ENCODE data around the gene RPS6KB1. TPM values are rescaled to one million over a fixed set of nuclear protein-coding genes. Genes with fewer than 3 reads are reported as not detected.
"Not testable (repeated sequence)": the region's sequence is repeated elsewhere in the genome, so short reads cannot be mapped to it uniquely, and the experiment has no call there.

The RPS6KB1 gene
- total and polyA plus RNA-seq, 4 donors: 8.7 to 59.2 (median 17.5) TPM

- Histone ChIP-seq H3K27ac (ENCODE audit: low read depth in 1 of 2, low read length in 1 of 2) (peak overlapping the region; percentile 89 to 95), H3K9ac (ENCODE audit: insufficient read depth in 1 of 2, low read length in 2 of 2) (peak overlapping the region; percentile 70 to 90), H3K4me1 (ENCODE audit: control insufficient read depth in 5 of 5, insufficient read depth in 5 of 5, low read length in 5 of 5) (peaks cover 0 to 14% (median 8%) of the 10 kb centered on the region in 5 donors), H3K27me3 (ENCODE audit: control insufficient read depth in 3 of 3, insufficient read depth in 3 of 3, low read length in 2 of 3) (no peaks in the 10 kb centered on the region), H3K9me3 (ENCODE audit: control insufficient read depth in 4 of 4, insufficient read depth in 3 of 4, low read length in 3 of 4) (no peaks in the 10 kb centered on the region), H3K36me3 (ENCODE audit: control insufficient read depth in 4 of 4, insufficient read depth in 4 of 4, low read length in 4 of 4) (peaks cover 0 to 11% (median 1%) of the 10 kb centered on the region in 4 donors), H3K4me3 (peak overlapping the region; percentile 62)
- TF ChIP-seq CTCF (IDR thresholded peaks at IDR 0.05; ENCODE audit: control extremely low read depth, extremely low read depth): no peak
- DNase-seq: peak; percentile 58 to 79 (median 67)
- peak; percentile 10 for ATAC-seq (ENCODE audit: insufficient read depth, low FRiP score)
- 3 to 4% methylated on average over 21 of the region's 21 CpGs for WGBS, 2 donors
These were observed 71.0 kb downstream of the RPS6KB1 start for GRCh38 chr17:59963738-59964481.

- H3K27me3 ChIP-seq (ENCODE audit: control insufficient read depth in 3 of 3, insufficient read depth in 3 of 3, low read length in 2 of 3): no peaks in the 10 kb centered on the region
- H3K4me1 ChIP-seq (ENCODE audit: control insufficient read depth in 5 of 5, insufficient read depth in 5 of 5, low read length in 5 of 5): peaks cover 0 to 14% (median 8%) of the 10 kb centered on the region in 5 donors
- H3K27ac ChIP-seq (ENCODE audit: low read depth in 1 of 2, low read length in 1 of 2): peak within 1 kb of the TSS; percentile 89 to 95
- no peaks in the 10 kb centered on the region for H3K9me3 ChIP-seq (ENCODE audit: control insufficient read depth in 4 of 4, insufficient read depth in 3 of 4, low read length in 3 of 4)
- no peak for TF ChIP-seq CTCF (IDR thresholded peaks at IDR 0.05; ENCODE audit: control extremely low read depth, extremely low read depth)
- peak; percentile 99 for ATAC-seq (ENCODE audit: insufficient read depth, low FRiP score)
- H3K36me3 ChIP-seq (ENCODE audit: control insufficient read depth in 4 of 4, insufficient read depth in 4 of 4, low read length in 4 of 4): peaks cover 0 to 6% (median 0%) of the 10 kb centered on the region in 4 donors
- DNase-seq: peak; percentile 91 to 94 (median 93)
- H3K4me3 ChIP-seq: peak within 1 kb of the TSS; percentile 62
- 2 to 3% methylated on average over 67 of the region's 67 CpGs for WGBS, 2 donors
- H3K9ac ChIP-seq (ENCODE audit: insufficient read depth in 1 of 2, low read length in 2 of 2): peak within 1 kb of the TSS; percentile 70 to 93
These were observed 71.8 kb downstream of the RPS6KB1 start, which contains the start of gene RNFT1 for GRCh38 chr17:59964482-59965328. Gene RNFT1, minus strand, starts transcription at chr17:59964740. Its CDS starts 77 bp downstream, at chr17:59964663.

- not testable (repeated sequence) for H3K9me3 ChIP-seq (ENCODE audit: control insufficient read depth in 4 of 4, insufficient read depth in 3 of 4, low read length in 3 of 4); H3K4me1 ChIP-seq (ENCODE audit: control insufficient read depth in 5 of 5, insufficient read depth in 5 of 5, low read length in 5 of 5); H3K4me3 ChIP-seq; H3K27me3 ChIP-seq (ENCODE audit: control insufficient read depth in 3 of 3, insufficient read depth in 3 of 3, low read length in 2 of 3); DNase-seq; H3K27ac ChIP-seq (ENCODE audit: low read depth in 1 of 2, low read length in 1 of 2); ATAC-seq (ENCODE audit: insufficient read depth, low FRiP score); H3K36me3 ChIP-seq (ENCODE audit: control insufficient read depth in 4 of 4, insufficient read depth in 4 of 4, low read length in 4 of 4); H3K9ac ChIP-seq (ENCODE audit: insufficient read depth in 1 of 2, low read length in 2 of 2)
- WGBS, 2 donors: 93 to 94% methylated on average over 2 of the region's 2 CpGs
These were observed 78.8 kb downstream of the RPS6KB1 start for GRCh38 chr17:59971771-59972170.

- Histone ChIP-seq H3K9me3 (ENCODE audit: control insufficient read depth in 4 of 4, insufficient read depth in 3 of 4, low read length in 3 of 4) (no peaks in the 10 kb centered on the region), H3K4me3 (no peak overlapping the region), H3K27me3 (ENCODE audit: control insufficient read depth in 3 of 3, insufficient read depth in 3 of 3, low read length in 2 of 3) (no peaks in the 10 kb centered on the region), H3K9ac (ENCODE audit: insufficient read depth in 1 of 2, low read length in 2 of 2) (no peak overlapping the region), H3K4me1 (ENCODE audit: control insufficient read depth in 5 of 5, insufficient read depth in 5 of 5, low read length in 5 of 5) (no peaks in the 10 kb centered on the region), H3K36me3 (ENCODE audit: control insufficient read depth in 4 of 4, insufficient read depth in 4 of 4, low read length in 4 of 4) (no peaks in the 10 kb centered on the region), H3K27ac (ENCODE audit: low read depth in 1 of 2, low read length in 1 of 2) (no peak overlapping the region)
- WGBS, 2 donors: 92 to 98% methylated on average over 1 of the region's 1 CpG
- ATAC-seq (ENCODE audit: insufficient read depth, low FRiP score) (no peak), DNase-seq (peak; percentile 15 to 34 (median 26))
- no peak for TF ChIP-seq CTCF (IDR thresholded peaks at IDR 0.05; ENCODE audit: control extremely low read depth, extremely low read depth)
These were observed 79.9 kb downstream of the RPS6KB1 start for GRCh38 chr17:59972778-59973177.

GRCh38 chr17:59973483-59973882 lies 80.6 kb downstream of the RPS6KB1 start:
- not testable (repeated sequence) for H3K4me1 ChIP-seq (ENCODE audit: control insufficient read depth in 5 of 5, insufficient read depth in 5 of 5, low read length in 5 of 5); H3K4me3 ChIP-seq; H3K27me3 ChIP-seq (ENCODE audit: control insufficient read depth in 3 of 3, insufficient read depth in 3 of 3, low read length in 2 of 3); H3K9ac ChIP-seq (ENCODE audit: insufficient read depth in 1 of 2, low read length in 2 of 2); H3K36me3 ChIP-seq (ENCODE audit: control insufficient read depth in 4 of 4, insufficient read depth in 4 of 4, low read length in 4 of 4); H3K27ac ChIP-seq (ENCODE audit: low read depth in 1 of 2, low read length in 1 of 2); ATAC-seq (ENCODE audit: insufficient read depth, low FRiP score); DNase-seq; H3K9me3 ChIP-seq (ENCODE audit: control insufficient read depth in 4 of 4, insufficient read depth in 3 of 4, low read length in 3 of 4)
- 89 to 91% methylated on average over 8 of the region's 8 CpGs for WGBS, 2 donors
